COR-L47 (cell line): ENCODE measurements around the gene MYCN.
"Not testable (repeated sequence)": the region's sequence is repeated elsewhere in the genome, so short reads cannot be mapped to it uniquely, and the experiment has no call there.

ENCODE experiments used
- DNase-seq: peaks from one replicate; lab custom pipeline; 2025; lab: John Stamatoyannopoulos, UW

Gene MYCN

DNA sequence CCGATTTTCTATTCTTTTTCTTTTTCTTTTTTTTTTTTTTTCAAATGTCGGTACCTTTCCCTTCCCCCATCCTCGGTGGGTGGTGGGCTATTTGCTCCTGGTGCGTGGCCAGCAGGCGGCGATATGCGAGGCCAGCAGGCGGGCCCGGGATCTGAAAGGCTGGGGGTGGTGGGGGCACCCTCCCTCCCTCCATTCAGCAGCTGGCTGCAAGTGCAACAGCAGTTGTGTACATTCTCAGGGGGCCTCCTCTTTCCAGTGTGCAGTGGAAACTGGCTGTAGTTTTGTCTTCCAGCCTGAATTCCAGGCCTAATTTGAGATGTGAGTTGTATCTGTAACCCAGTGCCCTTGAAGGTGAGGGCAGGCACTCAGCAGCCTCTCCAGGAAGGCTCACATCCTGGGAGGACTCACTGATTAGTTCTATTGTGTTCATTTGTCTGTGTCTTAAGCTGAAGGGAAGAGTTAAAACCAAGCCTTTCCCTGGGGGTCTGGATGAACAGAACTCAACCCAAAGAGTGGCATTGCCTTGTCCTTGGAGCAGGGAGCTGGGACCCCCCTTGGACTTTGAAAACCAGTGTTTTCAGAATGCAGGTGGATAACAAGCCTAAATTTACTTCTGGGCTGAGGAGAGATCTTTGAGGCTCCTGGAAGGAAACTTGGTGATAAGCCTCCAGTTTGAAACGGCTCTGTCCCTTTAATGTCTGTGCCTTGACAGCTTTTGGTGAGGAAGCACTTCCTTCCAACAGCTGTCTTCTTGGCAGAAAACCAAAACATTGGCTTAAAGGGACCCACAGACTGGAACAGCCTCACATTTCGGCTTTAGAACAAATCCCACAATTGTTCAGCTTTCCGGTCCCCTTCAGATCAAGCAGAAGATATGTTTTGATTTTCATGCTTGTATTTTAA is 3.3 kb downstream of the MYCN start:
- DNase-seq, result no peak

DNA sequence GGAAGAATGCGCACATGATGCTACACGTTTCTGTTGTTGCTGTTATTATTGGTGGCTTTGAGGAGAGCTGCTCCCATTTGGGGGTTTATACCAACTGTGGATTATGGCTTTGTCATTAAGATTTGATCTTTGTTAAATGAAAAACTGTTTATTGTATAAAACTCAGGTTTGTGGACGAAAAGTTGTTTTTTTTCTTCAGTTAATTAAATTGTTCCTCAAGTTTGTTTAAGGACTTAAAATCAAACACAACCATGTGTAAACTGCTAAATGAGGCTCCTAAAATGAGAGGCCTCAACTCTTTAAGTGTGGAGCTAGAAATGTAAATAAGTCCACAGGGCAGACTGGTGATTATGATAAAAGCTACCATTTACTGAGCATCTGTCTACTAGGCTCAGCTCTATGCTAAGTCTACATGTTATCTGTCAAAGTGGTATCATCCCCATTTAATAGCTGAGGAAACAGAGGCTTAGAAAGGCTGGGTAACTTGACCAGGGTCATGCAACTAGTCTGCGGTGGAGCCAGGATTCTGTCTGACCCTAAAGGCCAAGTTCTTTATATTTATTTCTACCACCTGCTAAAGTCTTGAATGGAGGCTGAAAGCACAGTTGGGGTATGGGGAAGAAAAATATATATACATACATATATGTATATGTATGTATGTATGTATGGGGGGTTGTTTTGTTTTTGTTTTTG is 4.1 kb downstream of the MYCN start:
- no peak for DNase-seq

DNA sequence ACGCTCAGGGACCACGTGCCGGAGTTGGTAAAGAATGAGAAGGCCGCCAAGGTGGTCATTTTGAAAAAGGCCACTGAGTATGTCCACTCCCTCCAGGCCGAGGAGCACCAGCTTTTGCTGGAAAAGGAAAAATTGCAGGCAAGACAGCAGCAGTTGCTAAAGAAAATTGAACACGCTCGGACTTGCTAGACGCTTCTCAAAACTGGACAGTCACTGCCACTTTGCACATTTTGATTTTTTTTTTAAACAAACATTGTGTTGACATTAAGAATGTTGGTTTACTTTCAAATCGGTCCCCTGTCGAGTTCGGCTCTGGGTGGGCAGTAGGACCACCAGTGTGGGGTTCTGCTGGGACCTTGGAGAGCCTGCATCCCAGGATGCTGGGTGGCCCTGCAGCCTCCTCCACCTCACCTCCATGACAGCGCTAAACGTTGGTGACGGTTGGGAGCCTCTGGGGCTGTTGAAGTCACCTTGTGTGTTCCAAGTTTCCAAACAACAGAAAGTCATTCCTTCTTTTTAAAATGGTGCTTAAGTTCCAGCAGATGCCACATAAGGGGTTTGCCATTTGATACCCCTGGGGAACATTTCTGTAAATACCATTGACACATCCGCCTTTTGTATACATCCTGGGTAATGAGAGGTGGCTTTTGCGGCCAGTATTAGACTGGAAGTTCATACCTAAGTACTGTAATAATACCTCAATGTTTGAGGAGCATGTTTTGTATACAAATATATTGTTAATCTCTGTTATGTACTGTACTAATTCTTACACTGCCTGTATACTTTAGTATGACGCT is 5.8 kb downstream of the MYCN start:
- DNase-seq, result no peak

DNA sequence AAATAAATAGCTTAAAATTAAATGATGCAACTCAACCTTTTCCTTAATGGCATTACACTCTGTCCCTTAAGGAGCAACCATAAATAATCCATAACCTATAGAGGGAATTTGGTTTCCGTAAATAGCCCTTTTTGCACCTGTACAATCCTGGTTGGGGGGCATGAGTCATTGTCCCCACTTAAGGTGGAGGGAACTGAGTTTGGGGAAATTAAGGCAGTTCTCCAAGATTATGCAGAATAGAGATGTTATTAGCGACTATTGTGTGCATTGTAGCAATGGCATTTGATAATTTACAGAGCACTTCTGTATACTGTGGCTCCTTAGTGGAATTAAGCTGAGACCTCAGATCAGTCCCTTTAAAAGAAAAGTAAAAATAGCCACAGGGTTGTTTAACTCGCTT is 6.6 kb downstream of the MYCN start:
- no peak for DNase-seq

DNA sequence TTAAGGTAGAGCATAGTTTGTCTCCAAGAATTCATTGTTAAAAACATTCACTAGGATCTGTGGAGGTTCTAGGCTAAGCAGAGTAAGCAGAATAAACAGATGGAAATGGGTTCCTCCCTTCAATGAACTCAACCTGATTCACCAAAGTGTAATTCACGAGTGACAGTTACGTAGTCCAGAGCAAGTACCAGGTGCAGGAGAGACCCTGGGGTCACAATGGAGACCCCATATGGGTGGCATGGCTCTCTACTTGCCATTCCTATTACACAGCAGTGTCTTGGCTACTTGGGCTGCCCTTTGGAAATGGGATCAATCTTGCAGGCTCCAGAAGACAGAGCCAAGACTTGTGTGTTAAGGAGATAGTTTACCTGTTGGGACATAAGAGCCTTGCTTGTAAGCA is 7.1 kb downstream of the MYCN start:
- no peak for DNase-seq

DNA sequence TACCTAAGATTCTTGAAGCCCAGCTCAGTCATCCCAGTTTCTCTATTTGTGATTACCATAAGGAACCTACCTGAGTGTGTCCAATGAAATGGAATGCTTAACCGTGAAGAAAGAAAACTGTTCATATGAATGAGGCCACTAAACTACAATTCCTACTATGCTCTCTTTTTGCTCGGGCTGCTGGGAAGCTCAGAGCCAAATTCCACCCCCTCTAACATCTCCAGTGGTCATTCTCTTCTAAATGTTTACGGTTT is 8.3 kb downstream of the MYCN start:
- DNase-seq, result no peak

DNA sequence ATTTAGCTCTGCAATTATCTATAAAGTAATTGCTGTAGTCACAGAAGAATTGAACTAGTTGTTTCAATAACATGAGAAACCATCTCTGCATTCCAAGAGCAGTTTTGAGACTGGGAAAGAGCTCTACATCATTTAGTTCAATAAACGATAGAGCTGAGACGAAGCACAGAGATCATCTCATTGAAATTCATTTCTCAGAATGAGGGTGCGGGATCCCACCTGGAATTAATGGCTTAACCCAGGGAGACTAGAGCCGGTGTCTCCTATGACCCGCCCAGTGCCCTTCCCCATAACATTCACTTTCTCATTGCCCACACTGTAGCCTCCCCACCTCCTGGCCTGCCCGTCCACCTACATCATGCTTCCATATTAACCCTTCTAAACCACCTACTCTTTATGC is 8.8 kb downstream of the MYCN start:
- no peak for DNase-seq

DNA sequence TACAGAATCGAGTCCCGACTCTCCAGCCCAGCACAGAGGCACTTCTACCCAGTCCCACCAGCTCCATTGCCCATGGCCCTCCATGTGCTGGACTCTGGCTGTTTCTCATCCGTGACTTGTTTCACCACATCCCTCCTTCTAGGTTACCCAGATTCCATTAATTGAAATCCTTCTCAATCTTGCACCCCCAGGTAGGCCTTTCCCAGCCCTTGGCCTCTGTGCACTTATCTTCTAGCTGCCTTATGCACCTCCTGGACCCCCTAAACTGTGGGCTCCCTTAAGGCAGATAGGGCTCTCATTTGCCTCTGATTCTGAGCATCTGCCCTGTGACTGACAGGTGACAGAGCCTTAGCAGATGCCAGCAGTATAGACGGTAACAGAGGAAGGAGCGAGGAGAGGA is 9.2 kb downstream of the MYCN start:
- DNase-seq, result no peak

DNA sequence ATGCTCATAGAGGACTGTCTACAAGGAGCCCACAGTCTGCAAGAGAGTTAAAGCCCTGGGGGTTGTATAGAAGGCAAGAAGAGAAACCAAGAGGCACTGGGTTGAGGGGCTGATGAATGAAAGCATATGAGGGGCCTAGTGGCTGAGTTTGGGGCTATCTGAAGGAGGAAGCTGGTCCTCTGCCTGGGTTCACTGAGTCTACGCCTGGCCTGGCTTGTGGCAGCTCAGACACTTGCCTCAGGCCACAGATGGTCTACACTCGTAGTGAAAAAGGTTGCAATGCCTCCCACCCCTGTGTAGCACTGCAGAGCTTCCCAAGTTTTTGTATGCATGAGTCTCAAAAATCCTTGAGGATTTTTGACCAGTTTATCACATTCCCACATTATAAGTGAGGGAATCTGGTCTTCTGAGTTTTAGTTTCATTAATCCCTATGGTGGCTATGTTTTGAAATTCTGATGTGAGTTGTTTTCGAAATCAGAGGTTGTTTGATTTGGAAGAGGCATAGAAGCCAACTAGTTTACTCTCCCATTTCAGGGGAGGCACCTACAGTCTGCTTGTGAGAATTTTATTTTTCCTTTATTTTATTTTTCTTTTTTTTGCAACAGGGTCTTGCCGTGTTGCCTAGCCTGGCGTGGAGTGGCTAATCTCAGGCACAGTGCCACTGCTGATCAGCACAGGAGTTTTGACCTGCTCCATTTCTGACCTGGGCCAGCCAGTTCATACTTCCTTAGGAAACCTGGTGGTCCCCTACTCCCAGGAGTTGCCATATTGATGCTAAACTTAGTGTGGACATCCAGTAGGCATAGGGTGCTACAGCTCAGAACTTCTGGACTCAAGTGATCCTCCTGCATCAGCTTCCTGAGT is 10.0 kb downstream of the MYCN start:
- DNase-seq, result no peak

DNA sequence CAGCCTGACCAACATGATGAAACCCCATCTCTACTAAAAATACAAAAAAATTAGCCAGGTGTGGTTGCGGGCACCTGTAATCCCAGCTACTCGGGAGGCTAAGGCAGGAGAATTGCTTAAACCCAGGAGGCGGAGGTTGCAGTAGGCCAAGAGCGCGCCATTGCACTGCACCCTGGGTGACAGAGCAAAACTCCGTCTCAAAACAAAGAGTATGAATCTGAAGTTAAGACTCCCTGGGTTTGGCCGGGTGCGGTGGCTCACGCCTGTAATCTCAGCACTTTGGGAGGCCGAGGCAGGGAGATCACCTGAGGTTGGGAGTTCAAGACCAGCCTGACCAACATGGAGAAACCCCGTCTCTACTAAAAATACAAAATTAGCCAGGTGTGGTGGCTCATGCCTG is 11.6 kb downstream of the MYCN start:
- DNase-seq, result not testable (repeated sequence)

DNA sequence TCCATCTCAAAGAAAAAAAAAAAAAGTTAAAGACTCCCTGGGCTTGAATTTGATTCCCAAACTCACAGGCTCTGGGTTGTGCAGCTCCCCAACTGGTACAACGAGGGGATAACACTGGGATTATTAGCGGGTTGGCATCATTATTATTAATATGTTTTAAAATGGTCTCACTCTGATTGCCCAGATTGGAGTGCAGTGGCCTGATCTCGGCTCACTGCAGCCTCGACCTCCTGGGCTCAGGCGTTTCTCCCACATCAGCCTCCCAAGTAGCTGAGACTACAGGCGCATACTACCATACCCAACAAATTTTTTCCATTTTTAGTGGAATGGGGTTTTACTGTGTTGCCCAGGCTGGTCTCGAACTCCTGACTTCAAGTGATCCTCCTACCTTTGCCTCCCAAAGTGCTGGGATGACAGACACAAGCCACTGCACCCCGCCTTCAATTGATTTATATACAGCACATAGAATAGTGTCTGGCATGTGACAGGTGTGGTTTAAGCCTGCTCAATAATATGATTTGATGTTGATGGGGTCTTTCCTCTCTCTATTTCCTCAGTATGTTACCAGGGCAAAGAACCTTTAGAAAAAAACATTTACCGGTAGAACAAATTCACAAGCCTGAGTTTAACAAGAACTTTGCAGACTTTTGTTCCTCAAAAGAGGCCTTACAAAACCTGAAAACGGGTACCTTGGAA is 12.2 kb downstream of the MYCN start:
- no peak for DNase-seq

DNA sequence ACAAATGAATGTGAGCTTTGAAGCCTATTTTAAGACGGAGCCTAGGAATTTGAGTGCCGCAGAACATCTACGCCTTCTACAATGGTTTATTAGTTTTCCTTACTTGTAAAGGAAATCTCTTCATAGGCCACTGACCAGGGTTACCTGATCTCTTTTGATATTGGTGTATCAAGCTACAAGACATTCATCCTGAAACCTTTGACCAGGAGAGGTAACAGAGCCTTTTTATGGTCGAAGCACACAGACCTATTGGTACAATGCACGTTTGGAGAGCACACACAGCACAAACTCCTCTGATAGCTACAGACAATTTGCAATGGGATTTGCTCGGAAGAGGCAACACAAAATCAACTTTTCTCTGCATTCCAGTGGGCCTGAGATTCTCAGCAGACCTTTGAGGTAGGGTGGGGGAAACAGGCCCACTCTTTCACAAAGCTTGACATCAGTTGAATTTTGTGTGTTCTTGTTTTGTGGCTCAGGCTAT is 12.8 kb downstream of the MYCN start:
- no peak for DNase-seq

DNA sequence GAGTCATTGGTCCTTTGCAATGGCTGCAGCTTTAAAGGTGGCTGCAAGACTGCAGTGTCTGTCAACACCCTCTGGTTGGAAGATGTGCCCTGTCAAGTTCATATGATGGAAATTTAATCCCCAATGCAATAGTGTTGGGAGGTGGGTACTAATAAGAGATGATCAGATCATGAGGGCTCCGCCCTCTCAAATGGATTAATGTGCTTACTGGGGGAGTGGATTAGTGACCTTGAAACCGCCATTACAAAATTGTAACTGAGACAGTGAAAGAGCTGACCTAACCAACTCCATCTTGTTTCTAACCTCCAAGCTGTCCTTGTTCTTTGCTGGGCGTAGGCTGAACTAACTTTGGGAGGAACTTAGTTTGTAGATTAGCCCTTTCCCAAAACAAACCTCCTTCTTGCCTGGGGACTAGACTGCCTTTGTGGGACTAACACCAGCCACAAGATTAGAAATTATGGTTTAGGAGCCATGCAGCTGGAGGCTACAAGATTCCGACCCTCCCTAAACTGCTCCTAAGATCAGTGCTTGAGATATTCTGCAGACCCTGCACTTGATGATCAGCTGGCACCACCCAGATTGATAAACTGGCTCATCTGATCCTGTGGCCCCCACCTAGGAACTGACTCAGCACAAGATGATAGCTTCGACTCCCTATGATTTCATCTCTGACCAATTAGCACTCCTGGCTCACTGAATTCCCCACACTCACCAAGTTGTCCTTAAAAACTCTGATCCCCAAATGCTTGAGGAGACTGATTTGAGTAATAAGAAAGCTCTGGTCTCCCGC is 13.7 kb downstream of the MYCN start:
- no peak for DNase-seq

DNA sequence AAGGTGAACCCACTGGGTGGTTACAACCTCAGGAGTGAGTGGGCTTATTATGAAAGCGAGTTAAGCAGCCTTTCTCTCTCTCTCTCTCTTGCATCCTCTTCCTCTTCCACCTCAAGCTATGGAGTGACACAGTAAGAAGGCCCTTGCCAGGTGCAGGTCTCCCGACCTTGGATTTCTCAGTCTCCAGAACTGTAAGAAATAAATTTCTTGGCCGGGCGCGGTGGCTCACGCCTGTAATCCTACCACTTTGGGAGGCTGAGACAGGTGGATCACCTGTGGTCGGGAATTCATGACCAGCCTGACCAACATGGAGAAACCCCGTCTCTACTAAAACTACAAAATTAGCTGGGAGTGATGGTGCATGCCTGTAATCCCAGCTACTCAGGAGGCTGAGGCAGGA is 14.4 kb downstream of the MYCN start:
- DNase-seq, result no peak

DNA sequence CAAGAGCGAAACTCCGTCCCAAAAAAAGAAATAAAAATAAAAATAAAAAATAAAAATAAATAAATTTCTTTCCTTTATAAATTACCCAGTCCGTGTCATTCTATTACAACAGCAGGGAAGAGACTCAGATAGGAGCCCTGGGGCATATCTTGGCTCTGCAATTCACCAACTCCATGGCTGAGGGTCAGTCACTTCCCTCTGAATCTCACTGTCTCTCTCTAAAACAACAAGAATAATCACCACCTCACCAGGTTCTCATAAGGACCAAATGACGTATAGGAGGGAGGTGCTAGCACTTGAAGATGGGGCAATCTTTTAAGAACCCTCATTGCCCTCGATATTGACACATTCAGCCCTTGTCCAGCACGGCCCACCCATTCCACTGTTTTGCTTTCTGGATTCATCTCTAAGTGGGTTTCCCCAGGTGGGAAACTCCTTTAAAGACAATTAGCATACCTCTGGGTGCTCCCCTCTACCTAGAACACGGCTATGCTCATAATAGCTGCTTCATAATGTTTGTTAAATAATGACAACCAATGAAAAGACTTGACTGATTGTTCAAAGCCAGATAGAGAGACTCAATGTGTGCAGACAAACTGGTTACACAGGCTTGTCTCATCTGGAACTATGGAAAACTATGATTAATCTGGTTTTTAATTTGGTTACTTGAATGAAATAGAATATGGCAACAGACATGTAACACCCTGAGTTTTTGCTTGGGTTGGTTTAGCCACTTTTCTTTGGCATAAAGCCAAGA is 15.1 kb downstream of the MYCN start:
- no peak for DNase-seq

DNA sequence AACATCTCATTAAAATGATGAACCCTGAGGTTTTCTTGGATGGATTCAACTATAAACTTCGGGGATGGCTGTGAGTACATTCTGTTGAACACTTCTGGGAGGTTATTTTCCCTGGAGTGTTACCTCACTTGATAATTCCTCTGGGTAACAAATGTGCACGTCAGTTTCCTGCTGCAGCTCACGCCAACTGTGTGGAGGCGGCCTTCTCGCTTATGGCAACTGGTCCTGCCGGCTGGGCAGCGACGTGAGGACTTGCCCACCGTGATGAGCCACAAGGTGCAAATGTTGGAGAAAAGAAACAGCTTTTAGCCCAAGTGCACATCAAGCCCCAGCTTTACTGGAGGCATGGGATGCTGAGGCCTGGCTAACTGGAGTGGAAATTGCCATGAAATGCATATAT is 15.9 kb downstream of the MYCN start:
- DNase-seq, result no peak

DNA sequence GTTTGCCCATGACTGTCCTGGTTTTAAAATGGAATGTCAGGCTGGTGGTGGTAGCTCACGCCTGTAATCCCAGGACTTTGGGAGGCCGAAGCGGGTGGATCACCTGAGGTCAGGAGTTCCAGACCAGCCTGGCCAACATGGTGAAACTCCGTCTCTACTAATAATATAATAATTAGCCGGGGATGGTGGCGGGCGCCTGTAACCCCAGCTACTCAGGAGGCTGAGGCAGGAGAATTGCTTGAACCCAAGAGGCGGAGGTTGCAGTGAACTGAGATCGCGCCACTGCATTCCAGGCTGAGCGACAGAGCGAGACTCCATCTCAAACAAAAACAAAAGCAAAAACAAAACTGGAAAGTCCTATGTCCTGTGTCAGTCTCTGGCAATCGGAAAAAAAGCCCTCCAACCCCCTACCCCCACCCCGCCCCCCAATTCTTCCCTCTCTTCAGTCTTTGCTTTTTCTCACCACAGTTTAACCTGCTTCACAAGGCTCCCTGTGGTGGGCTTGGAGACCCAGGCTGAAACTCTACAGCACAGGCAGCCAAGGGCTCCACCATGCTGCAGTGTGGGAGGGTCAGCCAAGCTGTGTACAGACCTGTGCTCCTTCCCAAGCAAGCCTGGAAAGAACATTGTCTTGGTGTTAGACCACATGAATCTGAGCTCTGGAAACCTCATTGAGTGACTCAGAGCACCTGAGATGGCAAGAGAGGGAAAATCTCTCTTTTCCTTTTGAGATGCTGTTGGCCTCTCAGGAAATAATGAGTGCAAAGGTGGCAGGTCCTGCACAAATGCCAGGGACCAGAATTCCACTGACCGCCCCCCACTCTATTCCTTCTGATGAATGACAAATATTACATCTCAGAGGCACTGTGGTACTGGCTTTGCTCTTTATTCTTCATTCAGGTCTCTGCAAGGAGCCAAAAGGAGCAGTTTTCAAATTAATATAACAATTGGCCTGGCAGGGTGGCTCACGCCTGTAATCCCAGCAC is 16.7 kb downstream of the MYCN start:
- DNase-seq, result no peak

DNA sequence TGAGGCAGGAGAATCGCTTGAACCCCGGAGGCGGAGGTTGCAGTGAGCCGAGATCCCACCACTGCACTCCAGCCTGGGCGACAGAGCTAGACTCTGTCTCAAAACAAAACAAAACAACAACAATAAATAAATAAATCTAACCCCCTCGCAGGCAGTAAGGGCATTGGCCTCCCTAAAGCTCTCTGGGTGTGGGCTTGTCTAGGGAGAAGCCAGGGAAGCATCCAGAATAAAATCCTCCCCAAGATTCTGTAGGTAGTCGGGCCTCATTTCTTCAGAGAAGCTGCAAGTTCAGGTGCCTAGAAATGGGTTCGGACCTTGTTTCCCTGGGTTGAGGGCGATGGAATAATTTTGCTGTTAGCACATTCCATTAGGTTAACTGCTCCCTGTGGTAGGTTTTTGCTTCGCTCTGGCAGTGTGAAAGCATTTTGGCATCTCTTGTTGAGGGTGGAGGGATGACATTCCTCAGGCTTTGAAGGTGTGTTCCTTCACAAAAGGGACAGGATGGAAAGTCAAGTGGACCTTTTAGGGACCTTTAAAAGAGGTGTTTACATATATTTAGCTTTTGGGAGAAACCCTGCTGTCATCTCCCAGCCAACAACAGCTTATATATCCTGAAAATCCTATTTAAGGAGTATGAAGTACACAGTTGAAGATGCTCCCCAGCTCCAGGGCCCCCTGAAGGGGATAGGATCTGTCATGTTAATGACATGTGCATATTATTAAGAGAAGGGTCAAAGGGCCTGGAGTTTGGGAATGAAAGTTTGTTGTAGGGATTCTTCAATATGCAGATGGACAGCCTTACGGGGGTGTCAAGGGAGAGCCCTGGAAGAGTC is 17.7 kb downstream of the MYCN start:
- DNase-seq, result no peak
